ENCODE measurements around the gene CCDC97.
"Not testable (repeated sequence)": the region's sequence is repeated elsewhere in the genome, so short reads cannot be mapped to it uniquely, and the experiment has no call there.

The CCDC97 gene

DNA sequence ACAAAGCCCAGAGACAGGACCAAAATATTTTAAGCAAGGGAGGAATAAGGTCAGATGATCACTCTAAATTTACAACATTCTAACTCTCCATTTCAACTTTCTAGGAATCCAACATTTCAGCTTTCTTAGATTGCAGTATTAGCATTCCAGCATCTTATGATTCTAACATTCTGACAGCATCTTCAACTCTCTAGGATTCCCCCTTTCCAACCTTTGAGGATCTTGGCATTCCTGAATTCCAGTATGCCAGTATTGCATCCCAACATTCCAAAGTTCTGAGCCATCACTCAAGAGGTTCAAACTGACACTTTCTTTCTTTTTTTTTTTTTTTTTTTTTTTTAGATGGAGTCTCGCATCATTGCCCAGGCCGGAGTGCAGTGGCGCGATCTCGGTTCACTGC is 30.0 kb downstream of the CCDC97 start:
- TF ChIP-seq, protein P1, sequence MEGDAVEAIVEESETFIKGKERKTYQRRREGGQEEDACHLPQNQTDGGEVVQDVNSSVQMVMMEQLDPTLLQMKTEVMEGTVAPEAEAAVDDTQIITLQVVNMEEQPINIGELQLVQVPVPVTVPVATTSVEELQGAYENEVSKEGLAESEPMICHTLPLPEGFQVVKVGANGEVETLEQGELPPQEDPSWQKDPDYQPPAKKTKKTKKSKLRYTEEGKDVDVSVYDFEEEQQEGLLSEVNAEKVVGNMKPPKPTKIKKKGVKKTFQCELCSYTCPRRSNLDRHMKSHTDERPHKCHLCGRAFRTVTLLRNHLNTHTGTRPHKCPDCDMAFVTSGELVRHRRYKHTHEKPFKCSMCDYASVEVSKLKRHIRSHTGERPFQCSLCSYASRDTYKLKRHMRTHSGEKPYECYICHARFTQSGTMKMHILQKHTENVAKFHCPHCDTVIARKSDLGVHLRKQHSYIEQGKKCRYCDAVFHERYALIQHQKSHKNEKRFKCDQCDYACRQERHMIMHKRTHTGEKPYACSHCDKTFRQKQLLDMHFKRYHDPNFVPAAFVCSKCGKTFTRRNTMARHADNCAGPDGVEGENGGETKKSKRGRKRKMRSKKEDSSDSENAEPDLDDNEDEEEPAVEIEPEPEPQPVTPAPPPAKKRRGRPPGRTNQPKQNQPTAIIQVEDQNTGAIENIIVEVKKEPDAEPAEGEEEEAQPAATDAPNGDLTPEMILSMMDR (IDR thresholded peaks at IDR 0.05; ENCODE audit: borderline replicate concordance, insufficient read depth, low read depth, low read length) = no peak
- H3K4me3 ChIP-seq (ENCODE audit: low read depth, low read length) = no peak overlapping the region

DNA sequence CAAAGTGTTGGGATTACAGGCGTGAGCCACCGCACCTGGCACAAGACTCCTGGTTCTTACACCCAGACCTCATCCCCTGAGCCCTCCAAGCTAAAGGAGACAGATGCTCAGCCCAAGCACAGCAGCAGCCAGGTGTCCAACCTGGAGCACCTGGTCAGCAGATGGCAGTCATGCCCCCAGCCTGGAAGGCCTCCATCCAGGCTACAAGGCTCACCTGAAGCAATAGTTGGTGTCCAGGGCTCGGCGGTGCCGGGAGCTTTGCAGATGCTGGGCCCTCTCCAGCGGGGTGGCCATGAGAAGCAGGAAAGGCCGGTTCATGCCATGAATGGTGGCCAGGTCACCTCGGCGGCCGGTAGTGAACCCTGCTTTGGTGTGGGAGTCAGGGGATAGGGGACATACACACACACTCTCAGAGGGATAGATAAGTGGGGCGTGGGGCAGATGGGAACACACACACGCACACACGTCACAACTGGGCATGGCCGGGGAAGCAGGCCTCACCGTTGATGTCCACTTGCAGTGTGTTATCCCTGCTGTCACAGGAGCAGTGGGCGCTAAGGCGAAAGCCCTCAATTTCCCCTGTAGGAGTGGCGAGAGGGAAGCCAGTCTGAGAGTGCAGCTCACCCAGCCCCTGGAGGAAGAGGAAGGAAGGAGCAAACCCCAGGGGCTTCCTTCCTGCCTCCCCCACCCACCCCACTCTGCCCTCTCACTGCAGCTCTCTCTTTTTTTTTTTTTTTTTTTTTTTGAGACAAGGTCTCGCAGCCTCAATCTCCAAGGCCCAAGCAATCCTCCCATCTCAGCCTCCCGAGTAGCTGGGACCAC is 31.9 kb downstream of the CCDC97 start:
- no peak overlapping the region for H3K4me3 ChIP-seq (ENCODE audit: low read depth, low read length)
- TF ChIP-seq, protein P1 (IDR thresholded peaks at IDR 0.05; ENCODE audit: borderline replicate concordance, insufficient read depth, low read depth, low read length) = no peak

DNA sequence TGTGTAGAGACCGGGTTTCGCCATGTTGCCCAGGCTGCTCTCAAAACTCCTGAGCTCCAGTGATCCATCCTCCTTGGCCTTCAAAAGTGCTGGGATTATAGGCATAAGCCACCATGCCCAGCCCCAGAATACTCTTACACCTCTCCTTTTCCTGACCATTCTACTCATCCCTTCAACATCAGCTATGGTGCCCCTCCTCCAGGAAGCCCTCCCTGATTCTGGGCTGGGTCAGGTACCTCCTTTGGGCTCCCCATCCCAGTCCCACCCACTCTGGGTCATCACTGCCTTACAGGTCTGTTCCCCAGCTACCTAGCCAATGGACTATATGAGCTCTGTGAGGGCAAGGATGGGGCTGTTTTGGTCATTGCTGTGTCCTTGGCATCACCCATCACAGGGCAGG is 34.2 kb downstream of the CCDC97 start:
- TF ChIP-seq, protein P1 (IDR thresholded peaks at IDR 0.05; ENCODE audit: borderline replicate concordance, insufficient read depth, low read depth, low read length) = no peak
- no peak overlapping the region for H3K4me3 ChIP-seq (ENCODE audit: low read depth, low read length)

DNA sequence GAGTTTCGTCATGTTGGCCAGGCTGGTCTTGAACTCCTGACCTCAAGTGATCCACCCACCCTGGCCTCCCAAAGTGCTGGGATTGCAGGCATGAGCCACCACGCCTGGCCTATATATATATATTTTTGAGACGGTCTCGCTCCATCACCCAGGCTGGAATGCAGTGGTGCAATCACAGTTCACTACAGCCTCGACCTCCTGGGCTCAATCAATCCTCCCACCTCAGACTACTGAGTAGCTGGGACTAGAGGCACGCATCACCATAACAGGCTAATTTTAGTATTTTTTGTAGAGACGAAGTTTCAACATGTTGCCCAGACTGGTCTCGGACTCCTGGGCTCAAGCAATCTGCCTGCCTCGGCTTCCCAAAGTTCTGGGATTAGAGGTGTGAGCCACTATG is 36.9 kb downstream of the CCDC97 start:
- H3K4me3 ChIP-seq (ENCODE audit: low read depth, low read length) = not testable (repeated sequence)

DNA sequence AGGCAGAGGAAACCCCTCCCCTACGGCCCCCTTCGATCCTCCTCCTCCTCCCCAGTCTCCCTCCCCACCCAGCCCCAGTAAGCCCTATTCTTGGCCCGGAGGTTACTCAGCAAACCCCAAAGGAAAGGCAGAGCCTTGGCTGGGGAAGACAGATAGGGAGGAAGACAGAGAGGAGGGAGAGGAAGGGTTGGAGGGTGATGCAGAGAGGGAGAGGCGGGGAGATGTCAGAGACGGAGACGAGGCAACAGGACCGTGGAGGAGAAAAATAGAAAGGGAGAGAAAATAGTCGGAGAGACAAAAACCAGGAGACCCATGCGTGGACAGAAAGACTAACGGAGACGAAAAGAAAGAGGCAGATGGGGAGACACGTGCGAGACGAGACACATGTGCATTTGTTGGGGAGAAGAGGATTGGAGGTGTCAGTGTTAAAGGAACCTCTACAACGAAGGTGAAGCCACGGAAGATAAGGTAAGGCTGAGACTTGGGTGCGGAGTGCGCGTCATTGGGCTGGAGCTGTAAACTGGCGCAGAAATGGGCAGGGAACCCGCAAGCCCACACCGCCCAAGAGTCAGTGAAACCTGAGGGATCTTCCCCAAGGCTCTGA is 40.9 kb downstream of the CCDC97 start:
- peak overlapping the region; percentile 97 for H3K4me3 ChIP-seq (ENCODE audit: low read depth, low read length)
- TF ChIP-seq, protein P1 (IDR thresholded peaks at IDR 0.05; ENCODE audit: borderline replicate concordance, insufficient read depth, low read depth, low read length) = no peak

DNA sequence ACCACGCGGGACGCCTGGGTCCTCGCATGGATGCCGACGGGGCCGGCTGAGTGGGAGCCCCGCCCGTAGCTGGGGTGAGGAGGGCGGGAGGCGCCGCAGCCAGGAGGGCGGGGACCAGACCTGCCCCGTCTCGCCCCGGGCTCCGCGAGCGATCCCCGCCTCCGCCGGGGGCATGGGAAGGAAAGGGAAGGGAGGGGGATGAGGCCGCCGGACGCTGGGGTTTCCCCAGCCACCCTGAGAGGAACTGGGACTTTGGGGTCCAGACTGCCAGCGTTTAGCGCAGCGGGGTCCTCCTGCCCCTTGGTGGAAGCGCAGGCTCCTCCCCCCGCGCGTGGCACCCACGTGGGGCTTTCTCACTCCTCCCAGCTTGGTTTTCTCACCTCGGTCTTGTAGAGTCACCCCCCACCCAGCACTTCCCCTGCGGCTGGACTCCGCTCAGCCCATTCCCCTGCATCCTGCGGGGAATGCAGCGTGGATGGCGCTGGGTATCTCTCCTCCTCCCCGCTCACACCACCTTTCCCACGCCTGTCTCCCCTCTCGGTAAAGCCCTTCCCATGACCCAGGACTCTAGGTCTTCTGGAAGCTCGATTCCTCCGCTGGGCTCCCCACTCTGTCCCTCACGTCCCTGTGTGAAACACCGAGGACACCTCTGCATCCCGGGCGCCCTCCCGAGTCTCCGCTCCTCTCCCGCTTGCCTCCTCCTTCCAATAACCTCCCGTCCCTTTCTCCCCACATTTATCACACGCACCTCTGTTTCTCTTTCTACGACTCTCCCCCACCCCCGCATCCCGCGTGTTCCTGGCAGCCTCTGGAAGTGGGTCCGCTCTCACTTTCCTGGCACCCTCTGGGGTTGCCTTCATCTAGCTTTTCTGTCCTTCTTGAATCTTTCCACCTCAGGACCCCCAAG is 41.6 kb downstream of the CCDC97 start:
- TF ChIP-seq, protein P1 (IDR thresholded peaks at IDR 0.05; ENCODE audit: borderline replicate concordance, insufficient read depth, low read depth, low read length) = no peak
- peak overlapping the region; percentile 97 for H3K4me3 ChIP-seq (ENCODE audit: low read depth, low read length)

DNA sequence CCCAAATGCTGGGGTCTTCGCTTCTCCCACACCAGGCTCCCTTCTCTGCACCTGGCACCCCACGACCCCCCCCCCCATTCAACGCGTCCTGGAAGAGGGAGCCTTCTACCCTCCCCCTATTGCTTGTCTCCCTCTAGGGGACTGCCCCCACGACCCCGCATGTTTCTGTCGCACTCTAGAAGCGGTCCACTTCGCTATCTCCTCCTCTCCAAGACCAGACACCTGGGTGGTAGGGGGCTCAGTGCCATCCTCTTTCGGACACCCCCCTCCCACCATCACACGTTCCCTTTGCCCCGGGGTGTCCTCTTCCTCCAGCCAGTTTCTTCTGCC is 42.3 kb downstream of the CCDC97 start:
- TF ChIP-seq, protein P1 (IDR thresholded peaks at IDR 0.05; ENCODE audit: borderline replicate concordance, insufficient read depth, low read depth, low read length) = no peak
- H3K4me3 ChIP-seq (ENCODE audit: low read depth, low read length) = peak overlapping the region; percentile 97

All from GM12875 (cell line).